SW 1271 (cell line): Measurements from ENCODE around the gene SMYD2.

Experiments
- DNase-seq, 2 experiments: peaks; one replicate each; lab custom pipeline; 2025; lab: John Stamatoyannopoulos, UW

SMYD2 gene

DNA sequence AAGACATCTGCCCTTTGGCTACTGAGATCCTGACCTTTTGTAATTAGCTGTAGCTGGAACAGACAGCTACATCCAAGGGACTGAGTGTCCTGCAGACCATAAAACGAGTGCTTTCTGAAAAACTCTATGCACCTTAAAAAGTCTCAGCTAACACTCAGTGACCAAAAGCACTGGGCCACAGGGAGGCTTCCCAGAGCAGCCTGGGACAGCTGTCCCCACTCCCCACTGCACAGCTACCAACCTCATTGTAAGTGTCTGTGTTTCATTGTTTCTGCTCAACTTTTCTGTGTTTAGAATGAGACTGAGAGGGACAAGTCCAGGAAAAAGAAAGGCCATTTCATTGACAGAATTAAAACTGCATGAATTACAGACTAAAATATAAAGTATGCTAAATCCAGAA lies 80.7 kb downstream of the SMYD2 start:
- DNase-seq, result no peak

DNA sequence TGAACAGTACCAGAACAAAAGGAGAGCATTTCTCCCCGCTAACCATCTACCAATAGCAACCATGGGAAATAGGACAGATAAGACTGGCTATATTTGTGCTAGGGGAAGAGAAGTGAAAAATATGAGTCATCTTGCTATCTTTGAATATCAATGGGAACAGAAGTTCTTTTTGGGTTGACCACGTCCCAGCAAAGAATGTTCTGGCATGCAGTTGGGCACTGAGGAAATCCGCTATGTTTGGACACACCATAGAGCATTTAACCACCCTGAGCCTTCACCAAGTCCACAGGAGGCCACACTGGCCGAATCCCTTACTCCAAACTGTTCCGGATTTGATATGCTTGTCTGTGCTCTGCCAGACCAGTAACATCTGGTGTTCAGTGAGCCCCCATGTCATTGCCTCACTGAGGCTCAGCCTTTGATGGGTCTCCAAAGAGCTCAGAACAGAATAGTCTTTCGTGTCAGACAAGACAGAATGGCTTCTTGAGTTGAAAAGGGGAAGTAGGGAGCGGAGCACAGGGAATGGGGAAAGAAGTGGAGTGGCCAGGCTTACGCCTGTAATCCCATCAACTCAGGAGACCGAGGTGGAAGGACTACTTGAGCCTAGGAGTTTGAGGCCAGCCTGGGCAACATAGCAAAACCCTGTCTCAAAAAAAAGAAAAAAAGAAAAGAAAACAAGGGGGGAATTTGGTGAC lies 81.4 kb downstream of the SMYD2 start:
- no peak for DNase-seq

DNA sequence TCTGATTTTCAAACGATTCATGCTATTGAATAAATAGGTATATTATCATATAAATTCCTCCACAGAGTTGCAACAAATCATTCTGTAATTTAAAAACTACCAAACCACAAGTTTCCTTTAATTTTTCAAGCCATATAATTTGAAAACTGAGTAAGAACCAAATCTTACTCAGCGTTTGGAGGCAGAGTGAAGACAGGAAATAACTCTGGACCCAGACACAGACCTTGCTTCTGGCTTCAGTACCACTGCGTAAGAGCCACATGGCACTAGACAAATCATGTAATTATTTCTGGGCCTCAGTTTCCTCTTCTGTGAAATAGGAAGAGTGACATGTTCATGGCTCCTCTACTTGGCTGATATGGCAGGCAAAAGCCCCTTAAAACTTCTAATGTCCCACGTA lies 82.4 kb downstream of the SMYD2 start:
- no peak for DNase-seq

DNA sequence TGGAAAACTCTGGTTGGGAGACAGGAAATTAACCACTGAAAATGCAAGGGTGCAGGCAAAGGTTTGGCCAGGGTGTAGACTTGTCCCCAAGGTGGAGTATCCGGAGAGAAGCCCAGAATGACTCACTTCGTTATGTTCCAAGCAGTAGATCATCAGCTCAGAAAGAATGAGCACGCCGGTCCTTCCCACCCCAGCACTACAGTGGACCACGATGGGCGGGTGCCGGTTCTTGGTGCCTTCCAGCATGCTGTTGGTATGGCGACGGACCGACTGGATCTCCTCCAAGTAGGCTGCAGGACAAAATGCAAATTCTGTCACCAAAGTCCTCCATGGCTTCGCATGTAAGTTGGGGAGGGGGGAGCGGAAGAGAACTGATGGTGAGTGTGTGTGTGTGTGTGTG lies 83.4 kb downstream of the SMYD2 start:
- no peak for DNase-seq

DNA sequence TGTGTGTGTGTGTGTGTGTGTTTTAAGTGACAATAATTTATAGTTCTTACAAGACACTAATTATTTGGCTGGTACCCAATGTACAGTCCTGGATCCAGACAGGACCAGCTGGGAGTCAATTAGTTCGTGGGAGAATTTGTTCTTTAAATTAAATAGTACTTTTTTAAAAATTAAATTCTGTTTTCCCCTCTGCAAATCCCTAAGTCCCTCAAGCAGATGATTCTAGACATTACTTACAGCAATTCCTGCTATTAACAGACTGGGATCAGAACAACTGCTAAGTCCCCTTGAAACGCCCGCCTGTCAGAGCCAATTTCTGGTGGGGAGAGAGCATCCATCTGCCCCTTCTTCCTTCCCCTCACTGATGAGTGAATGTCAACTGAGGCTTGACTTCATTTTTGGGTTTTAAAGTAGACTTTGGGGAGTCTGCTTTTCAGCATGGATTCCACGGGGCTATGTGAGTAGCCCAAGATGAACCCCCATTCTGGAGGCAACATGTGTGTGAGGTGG lies 83.9 kb downstream of the SMYD2 start:
- no peak for DNase-seq

DNA sequence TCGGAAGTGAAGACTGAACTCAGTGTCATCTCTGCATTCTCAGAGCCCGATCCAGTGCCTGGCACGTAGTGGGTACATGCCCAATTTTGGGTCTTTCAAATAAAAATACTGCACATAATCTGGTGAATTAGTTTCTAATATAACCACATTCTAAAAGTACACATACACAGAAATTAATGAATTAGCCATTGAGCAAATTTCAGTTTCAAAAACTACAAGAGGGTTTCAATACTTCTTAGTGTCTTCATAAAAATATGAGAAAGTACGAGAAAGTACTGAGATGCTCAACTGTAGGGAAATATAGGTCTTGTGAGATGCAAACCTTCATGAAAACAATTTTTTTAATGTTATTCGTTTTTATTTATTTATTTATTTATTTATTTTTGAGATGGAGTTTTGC lies 86.9 kb downstream of the SMYD2 start:
- DNase-seq, result no peak

DNA sequence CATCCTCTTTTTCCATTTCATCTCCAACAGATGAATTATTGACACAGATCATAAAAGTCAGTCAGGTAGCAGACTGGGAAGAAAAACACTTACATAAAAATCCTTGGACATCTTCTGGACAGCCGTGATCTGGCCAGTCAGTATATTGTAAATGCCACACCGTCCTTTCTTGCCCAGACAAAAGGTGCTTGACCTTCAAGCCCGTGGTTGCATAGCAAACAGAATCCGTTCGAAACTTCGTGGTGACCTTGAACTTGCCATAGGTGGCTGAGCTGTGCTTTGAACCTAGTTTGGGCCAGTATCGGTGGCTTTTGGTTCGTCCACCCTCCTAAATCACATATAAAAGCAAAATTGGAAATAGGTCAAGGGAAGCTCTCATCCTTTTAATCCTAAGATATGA lies 88.4 kb downstream of the SMYD2 start:
- DNase-seq, result no peak

DNA sequence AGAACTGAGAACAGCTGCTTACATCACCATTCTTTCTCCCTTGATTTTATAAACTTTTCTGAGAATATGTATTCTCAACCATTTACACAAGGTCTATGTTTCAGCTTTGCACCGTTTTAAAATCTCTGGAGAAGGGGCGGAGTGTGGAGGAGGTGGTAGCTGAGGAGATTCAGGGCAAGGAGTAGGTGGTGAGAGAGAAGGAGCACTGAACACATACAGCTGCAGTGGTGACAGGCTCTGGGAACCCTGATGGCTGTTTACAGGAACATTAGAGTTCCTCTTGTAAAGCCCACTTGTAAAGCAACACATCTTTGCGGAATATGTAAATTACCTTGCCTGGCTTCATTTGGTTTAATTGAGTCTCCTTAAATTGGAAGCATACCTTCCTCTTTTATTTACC lies 89.7 kb downstream of the SMYD2 start:
- DNase-seq, result no peak

DNA sequence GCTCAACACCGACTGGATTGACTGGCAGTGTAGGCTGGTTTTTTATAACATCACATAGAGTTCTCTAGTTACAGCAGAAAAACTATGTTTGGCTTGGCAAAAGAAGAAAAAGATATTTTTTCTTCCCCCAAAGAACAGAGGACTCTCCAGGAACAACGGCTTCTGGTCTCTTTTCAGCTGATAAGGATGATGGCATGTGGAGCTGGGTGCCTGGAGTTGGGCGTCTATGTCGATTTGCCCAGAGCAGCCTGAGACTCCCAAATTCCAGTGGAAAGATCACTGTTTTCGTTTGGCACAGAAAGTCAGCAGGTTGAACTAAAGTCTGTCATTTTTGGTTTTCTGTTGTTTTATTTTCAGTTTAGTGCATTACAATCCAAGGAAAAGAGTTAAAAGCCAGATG lies 91.1 kb downstream of the SMYD2 start:
- DNase-seq, result no peak

DNA sequence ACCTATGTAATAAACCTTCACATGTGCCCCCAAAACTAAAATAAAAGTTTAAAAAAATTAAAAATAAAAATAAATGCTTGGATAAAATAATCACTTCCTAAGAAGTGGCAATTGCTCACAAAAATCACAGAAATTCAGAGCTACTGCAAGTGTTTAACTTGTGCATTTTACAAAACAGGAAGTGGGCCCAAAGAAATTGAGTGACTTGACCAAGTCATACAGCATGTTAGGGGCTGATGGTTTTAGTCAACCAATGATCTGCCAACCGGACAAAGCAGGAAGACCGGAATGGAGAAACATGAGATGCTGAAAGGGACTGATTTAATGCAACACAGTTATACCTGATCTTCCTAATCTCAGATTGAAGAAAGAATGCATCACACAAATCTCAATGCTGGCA lies 96.5 kb downstream of the SMYD2 start:
- DNase-seq, result no peak

DNA sequence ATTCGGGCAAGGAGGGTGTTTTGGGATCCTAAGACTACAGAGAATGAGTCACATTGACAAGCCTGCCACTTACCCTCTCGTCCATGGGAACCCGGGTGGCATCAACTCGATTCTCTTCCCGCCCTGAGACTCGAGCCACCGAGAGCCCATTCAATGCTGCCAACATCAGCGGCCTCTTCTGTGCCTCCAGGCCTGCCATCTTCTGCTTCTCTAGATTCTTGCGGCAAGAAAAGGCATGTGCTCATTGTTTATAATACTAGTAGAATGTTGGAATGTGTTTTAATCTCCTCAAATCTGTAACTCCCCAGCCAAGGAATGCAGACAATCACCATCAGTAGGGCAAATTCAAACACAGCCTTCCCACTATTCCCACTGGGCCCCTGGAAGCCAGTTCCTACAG lies 96.9 kb downstream of the SMYD2 start:
- DNase-seq, result no peak

DNA sequence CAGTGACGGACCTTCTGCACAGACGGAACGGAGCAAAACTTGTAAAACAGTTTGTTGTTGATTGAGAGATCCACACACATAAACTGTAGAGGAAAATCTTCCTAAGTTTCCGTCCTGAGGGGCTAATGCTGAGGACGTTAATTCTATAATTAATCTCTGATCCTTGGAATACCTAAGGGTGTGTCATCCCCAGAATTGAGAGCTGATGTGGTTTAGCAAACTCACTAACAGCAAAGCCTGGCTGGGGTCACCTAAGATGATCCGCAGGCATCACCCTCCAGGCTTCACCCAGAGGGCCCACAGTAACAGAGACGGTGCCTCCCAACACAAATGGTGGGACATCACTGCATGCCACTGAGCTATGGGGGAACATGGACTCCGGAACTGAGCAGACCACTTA lies 97.5 kb downstream of the SMYD2 start:
- DNase-seq, result no peak

DNA sequence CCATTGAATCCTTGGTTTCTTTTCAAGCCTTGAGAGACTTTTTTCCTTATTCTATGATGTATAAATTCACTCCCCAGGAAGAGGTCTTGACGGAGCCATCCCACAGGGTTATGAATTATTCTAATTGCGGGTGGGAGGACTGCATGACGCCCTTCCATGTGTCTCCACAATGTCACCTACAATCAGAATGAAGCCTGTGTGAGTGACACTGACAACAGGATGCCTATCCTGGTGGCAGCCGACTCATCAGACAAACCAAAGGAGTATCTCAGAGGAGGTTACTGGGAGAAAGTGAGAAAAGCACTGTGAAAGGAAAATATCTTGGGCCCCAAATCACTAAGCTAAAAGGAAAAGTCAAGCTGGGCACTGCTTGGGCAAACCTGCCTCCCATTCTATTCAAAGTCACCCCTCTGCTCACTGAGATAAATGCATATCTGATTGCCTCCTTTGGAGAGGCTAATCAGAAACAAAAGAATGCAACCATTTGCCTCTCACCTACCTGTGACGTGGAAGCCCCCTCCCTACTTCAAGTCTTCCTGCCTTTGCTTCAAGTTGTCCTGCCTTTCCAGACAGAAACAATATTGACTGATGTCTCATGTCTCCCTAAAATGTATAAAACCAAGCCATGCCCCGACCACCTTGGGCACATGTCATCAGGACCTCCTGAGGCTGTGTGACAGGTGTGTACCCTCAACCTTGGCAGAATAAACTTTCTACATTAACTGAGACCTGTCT lies 98.4 kb downstream of the SMYD2 start:
- DNase-seq, result no peak

DNA sequence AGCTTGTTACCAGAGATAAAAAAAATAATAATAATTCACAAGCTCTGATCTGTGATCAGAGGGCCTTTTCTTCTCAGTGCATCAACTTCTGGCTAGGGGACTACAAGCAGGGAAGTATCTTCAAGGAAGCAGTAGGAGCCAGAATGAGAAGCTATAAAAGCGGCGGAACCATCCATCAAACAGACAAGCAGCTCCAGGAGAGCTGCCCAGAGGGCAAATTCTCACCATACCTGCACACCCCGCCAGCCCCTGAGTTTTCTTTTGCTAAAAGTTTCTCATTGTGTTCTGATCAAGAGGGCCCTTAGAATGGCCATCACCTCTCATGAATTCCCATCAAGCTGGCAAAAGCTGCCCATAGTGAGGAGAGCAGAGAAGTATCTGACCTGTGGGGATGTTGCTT lies 99.4 kb downstream of the SMYD2 start:
- DNase-seq, result no peak

DNA sequence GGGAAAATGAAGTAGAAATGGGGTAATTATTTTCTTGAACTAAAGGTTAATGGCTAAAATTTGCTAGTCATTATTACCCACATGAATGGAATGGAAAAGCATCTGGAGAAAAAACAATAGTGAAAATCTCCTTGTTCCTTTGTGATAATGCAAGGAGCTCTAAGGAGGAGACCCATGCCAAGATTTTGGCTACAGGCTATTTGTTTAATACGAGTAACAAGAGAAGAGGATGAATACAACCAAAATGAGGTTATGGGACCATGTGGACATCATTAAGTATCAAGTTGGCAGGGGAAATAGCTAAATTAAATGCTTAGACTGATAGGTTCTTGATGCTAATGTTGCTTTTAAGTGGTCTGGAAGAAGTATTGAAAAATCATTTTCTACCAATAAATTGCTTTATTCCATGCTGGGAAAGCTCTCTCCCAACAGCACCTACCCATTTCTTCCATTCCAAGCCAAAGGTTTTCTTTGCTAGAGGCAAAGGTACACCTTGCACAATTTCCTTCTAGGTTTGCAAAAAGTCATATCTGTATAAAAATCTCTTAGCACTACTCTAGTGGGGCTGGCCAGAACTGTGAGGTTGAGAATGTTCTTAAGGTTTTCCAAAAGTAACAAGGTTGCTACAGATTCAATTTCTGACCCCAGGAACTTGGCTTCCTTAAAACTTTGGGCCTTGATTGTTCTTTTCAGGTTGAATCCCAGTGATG lies 100.2 kb downstream of the SMYD2 start:
- no peak for DNase-seq

DNA sequence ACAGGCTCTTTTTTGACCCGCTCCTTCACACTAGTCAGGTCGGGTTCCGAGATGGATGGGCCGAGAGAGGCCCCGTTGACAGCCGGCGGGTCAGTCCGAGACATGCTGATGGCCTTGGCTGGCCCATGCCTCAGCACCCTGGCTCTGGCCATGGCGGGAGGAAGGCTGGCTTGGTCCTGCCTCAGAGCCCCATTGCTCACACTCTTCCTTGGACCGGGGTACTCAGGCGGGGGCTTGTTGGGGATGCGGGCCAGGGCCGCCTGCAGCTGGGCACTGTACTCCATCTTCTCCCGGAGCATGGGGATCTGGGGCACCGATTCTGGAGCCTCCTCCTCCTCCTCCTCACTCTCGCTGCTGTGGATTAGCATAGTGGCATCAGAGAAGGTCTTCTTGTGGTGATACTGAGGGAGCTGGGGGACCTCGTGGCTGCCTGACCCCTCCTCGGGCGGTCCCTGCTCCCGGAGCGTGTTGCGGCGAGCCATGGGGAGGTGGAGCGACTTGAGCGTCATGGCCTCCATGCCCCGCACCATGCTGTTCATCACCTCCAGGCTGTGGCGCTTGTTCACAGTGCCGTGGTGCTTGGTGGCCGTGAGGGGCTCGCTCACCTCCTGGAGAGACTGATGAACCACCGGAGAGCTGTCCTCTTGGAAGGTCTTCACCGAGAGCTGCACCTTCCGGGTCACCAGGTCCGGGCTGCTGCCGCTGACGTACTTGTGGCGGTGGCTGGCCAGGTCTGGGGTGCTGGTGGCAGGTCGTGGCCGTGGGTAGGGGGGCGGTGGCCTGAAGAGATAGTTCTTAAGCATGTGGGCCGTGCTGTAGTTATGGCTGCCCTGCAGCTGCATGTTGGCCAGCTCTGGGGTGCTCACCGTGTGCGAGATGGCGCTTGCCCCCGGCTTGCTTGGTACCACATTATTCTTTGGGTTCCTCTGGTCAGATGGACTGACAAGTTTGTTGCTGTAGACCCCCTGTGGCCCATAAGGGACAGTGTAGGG lies 102.7 kb downstream of the SMYD2 start:
- DNase-seq, result no peak

DNA sequence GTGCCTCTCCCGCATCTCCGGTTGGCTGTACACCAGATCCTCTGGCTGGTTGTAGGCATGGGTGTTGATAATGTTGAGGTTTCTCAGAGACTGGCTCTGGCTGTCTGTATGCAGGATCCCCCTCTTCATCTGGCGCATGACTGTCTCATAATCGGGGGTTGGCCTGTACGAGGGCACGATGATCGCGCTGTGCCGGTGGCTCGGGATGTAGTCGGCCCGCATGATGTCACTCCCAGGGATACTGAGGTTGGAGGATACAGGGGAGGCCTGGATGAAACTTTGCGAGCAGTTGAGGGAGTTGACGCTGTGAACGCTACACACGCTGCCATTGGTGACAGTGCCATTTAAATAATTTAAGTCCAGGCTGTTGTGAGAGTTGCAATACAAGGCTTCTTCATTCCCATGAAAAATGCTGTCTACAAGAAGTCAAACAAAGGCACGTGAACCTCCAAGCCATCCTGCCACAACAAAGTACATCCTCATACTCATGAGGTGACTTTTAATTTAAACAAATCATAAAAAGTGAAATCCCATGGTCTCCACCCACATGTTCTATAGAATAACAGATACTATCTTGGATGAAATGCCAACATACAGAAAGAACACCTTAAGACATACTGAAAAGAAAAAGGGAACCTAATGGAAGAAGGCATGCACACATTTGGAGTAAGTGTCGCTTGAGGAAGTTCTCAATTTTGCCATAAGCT lies 103.6 kb downstream of the SMYD2 start:
- no peak for DNase-seq

DNA sequence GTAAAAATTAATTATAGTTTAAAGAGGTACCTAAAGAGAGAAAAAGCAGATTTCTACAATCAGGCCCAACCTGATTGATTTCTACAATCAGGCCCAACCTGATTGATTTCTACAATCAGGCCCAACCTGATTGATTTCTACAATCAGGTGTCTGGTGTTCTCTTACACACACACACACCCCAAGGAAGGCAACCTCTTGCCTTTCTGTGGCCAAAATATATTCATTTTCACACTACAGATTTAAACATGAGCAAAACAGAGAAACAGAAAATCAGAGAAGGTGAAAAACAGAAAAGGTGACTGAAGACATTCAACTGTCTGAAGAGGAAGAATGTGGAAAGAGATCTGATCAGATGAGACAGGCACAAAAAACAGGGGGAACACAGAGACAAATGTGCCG lies 104.5 kb downstream of the SMYD2 start:
- no peak for DNase-seq

DNA sequence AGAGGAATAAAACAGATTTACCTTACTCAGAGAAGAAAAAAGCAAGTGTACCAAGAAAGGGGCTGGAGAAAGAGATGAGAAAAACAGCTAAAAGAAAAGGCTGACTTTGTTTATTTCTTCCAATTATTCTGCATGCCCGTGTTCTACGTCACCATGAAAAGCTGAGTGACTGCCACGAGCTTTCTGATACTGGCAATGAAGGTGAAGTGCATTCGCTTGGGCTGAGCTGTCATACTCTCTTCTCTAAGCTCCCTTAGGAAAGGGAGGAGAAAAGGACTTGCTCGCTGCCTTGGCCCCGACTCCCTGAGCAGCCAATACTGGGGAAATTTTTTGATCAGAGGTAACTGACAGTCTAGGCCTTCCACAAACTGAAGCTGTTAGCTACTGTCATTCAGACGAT lies 105.4 kb downstream of the SMYD2 start:
- DNase-seq, result no peak
